WTC11 (cell line): Measurements from ENCODE around the gene C1QTNF1.

Source experiments
- NR1H2 ChIP-seq: sonication (generic); formaldehyde crosslinking; IDR thresholded peaks from 2 replicates; pipeline ENCODE4 v1.9.0; 2021; ENCODE audit warnings: mild to moderate bottlenecking, moderate library complexity, missing genetic modification reagents
- NR3C1 ChIP-seq: sonication (generic); formaldehyde crosslinking; conservative IDR thresholded peaks from 2 replicates; pipeline ENCODE4 v1.8.1; 2023; ENCODE audit warnings: low read depth, mild to moderate bottlenecking, missing genetic modification reagents
- PRRX2 ChIP-seq: fragments of 250-450 bp; sonication (Bioruptor Pico); IDR thresholded peaks from 2 replicates; pipeline ENCODE4 v1.8.0; 2021; ENCODE audit warnings: mild to moderate bottlenecking
- ZNF121 ChIP-seq: sonication (generic); formaldehyde crosslinking; IDR thresholded peaks from 2 replicates; pipeline ENCODE4 v1.8.0; 2023; ENCODE audit warnings: missing genetic modification reagents
- TF ChIP-seq, protein P1 (sequence below): fragments of 250-450 bp; sonication (Bioruptor Pico); IDR thresholded peaks from 2 replicates; pipeline ENCODE4 v1.9.0; 2021; ENCODE audit warnings: mild to moderate bottlenecking
- TF ChIP-seq, protein P2 (sequence below): fragments of 200-600 bp; IDR thresholded peaks from 2 replicates; pipeline ENCODE4 v1.8.0; 2022; ENCODE audit warnings: antibody characterized with exemption
- TF ChIP-seq, protein P3 (sequence below): fragments of 250-450 bp; sonication (Bioruptor Pico); IDR thresholded peaks from 2 replicates; pipeline ENCODE4 v1.9.0; 2021; ENCODE audit warnings: mild to moderate bottlenecking
- TF ChIP-seq, protein P4 (sequence below): sonication (generic); formaldehyde crosslinking; IDR thresholded peaks from 2 replicates; pipeline ENCODE4 v1.8.1; 2023; ENCODE audit warnings: mild to moderate bottlenecking, missing genetic modification reagents, moderate library complexity

DNA sequence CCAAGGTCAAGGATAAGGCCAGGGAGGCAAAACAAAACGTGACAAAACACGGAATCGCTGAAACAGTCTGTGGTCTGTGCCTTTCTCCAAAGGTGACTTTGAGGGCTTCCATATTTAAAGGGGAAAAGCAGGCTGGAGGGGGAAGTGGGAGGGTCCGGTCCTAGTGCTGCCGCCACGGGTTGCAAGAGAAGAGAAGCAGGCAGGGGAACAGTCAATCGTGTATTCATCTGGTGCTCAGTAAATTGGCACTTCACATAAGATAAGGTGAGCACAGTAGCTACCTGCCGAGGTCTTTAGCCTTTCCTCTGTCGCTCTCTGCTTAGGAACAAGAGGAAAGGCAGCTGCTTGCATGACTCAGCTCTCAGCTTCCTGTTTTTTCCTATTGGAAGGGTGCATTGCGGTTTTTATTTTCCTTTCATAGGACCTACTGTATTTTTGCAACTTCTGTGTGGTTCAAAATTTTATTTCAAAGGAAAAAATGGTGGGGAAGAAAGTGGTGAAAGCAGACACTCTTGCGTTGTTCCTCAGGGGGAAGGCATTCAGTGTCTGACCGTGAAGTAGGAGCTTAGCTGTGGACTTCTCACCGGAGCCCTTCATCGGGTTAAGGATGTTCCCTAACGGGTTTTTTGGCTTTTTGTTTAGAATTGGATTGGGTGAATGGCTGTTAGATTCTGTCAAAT is 37.2 kb upstream of the C1QTNF1 start:
- TF ChIP-seq ZNF121 (CRISPR knock-in tag) (no peak), NR1H2 (CRISPR knock-in tag) (no peak), NR3C1 (CRISPR knock-in tag) (no peak), PRRX2 (CRISPR knock-in tag) (no peak)
- TF ChIP-seq, protein P1, sequence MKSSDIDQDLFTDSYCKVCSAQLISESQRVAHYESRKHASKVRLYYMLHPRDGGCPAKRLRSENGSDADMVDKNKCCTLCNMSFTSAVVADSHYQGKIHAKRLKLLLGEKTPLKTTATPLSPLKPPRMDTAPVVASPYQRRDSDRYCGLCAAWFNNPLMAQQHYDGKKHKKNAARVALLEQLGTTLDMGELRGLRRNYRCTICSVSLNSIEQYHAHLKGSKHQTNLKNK, result no peak
- TF ChIP-seq, protein P2, sequence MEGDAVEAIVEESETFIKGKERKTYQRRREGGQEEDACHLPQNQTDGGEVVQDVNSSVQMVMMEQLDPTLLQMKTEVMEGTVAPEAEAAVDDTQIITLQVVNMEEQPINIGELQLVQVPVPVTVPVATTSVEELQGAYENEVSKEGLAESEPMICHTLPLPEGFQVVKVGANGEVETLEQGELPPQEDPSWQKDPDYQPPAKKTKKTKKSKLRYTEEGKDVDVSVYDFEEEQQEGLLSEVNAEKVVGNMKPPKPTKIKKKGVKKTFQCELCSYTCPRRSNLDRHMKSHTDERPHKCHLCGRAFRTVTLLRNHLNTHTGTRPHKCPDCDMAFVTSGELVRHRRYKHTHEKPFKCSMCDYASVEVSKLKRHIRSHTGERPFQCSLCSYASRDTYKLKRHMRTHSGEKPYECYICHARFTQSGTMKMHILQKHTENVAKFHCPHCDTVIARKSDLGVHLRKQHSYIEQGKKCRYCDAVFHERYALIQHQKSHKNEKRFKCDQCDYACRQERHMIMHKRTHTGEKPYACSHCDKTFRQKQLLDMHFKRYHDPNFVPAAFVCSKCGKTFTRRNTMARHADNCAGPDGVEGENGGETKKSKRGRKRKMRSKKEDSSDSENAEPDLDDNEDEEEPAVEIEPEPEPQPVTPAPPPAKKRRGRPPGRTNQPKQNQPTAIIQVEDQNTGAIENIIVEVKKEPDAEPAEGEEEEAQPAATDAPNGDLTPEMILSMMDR, result no peak
- TF ChIP-seq, protein P3, sequence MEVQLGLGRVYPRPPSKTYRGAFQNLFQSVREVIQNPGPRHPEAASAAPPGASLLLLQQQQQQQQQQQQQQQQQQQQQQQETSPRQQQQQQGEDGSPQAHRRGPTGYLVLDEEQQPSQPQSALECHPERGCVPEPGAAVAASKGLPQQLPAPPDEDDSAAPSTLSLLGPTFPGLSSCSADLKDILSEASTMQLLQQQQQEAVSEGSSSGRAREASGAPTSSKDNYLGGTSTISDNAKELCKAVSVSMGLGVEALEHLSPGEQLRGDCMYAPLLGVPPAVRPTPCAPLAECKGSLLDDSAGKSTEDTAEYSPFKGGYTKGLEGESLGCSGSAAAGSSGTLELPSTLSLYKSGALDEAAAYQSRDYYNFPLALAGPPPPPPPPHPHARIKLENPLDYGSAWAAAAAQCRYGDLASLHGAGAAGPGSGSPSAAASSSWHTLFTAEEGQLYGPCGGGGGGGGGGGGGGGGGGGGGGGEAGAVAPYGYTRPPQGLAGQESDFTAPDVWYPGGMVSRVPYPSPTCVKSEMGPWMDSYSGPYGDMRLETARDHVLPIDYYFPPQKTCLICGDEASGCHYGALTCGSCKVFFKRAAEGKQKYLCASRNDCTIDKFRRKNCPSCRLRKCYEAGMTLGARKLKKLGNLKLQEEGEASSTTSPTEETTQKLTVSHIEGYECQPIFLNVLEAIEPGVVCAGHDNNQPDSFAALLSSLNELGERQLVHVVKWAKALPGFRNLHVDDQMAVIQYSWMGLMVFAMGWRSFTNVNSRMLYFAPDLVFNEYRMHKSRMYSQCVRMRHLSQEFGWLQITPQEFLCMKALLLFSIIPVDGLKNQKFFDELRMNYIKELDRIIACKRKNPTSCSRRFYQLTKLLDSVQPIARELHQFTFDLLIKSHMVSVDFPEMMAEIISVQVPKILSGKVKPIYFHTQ (CRISPR knock-in tag), result no peak
- TF ChIP-seq, protein P4, sequence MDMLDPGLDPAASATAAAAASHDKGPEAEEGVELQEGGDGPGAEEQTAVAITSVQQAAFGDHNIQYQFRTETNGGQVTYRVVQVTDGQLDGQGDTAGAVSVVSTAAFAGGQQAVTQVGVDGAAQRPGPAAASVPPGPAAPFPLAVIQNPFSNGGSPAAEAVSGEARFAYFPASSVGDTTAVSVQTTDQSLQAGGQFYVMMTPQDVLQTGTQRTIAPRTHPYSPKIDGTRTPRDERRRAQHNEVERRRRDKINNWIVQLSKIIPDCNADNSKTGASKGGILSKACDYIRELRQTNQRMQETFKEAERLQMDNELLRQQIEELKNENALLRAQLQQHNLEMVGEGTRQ (CRISPR knock-in tag), result no peak
